GM18511 (cell line): Measurements from ENCODE around the gene PARP8.
"Not testable (repeated sequence)": the region's sequence is repeated elsewhere in the genome, so short reads cannot be mapped to it uniquely, and the experiment has no call there.

ENCODE experiments used
- ATAC-seq: cut with Tn5 transposase; IDR thresholded peaks from one replicate; pipeline ENCODE4 v1.9.1; 2021; ENCODE audit warnings: mild to moderate bottlenecking, moderate library complexity; ENCODE audit not compliant: unreplicated experiment

The PARP8 gene

GRCh38 chr5:50766967-50767366, 100.5 kb downstream of the PARP8 start:
- ATAC-seq = no peak

- ATAC-seq = no peak
Measured at GRCh38 chr5:50767588-50767987, 101.2 kb downstream of the PARP8 start.

- ATAC-seq = no peak
Measured at GRCh38 chr5:50768634-50769033, 102.2 kb downstream of the PARP8 start.

GRCh38 chr5:50770441-50770840, 104.0 kb downstream of the PARP8 start:
- ATAC-seq = no peak

GRCh38 chr5:50774446-50775175, 108.2 kb downstream of the PARP8 start:
- ATAC-seq = not testable (repeated sequence)

- ATAC-seq = no peak
Measured at GRCh38 chr5:50786073-50786472, 119.6 kb downstream of the PARP8 start.

- no peak for ATAC-seq
Measured at GRCh38 chr5:50791813-50792212, 125.4 kb downstream of the PARP8 start.

- no peak for ATAC-seq
Measured at GRCh38 chr5:50792843-50793242, 126.4 kb downstream of the PARP8 start.

- no peak for ATAC-seq
Measured at GRCh38 chr5:50794812-50795211, 128.4 kb downstream of the PARP8 start.

GRCh38 chr5:50798002-50798401, 131.6 kb downstream of the PARP8 start:
- no peak for ATAC-seq

- no peak for ATAC-seq
Measured at GRCh38 chr5:50799596-50799995, 133.2 kb downstream of the PARP8 start.

- ATAC-seq = no peak
Measured at GRCh38 chr5:50800410-50800809, 134.0 kb downstream of the PARP8 start.

- no peak for ATAC-seq
Measured at GRCh38 chr5:50807661-50808060, 141.2 kb downstream of the PARP8 start.

- no peak for ATAC-seq
Measured at GRCh38 chr5:50808406-50808805, 142.0 kb downstream of the PARP8 start.

GRCh38 chr5:50811746-50812145, 145.3 kb downstream of the PARP8 start:
- ATAC-seq = not testable (repeated sequence)

- ATAC-seq = no peak
Measured at GRCh38 chr5:50813691-50814090, 147.3 kb downstream of the PARP8 start.

- ATAC-seq = no peak
Measured at GRCh38 chr5:50814556-50814955, 148.1 kb downstream of the PARP8 start.

- no peak for ATAC-seq
Measured at GRCh38 chr5:50822046-50822445, 155.6 kb downstream of the PARP8 start.

GRCh38 chr5:50822761-50823160, 156.3 kb downstream of the PARP8 start:
- no peak for ATAC-seq

- ATAC-seq = no peak
Measured at GRCh38 chr5:50823568-50823967, 157.1 kb downstream of the PARP8 start.

GRCh38 chr5:50824109-50824508, 157.7 kb downstream of the PARP8 start:
- no peak for ATAC-seq

GRCh38 chr5:50827516-50828247, 161.2 kb downstream of the PARP8 start:
- no peak for ATAC-seq
